Endodermal cell (in vitro differentiated cells): ENCODE measurements around the gene AKR1B1. TPM values are rescaled to one million over a fixed set of nuclear protein-coding genes. Genes with fewer than 3 reads are reported as not detected.

Experiments
- DNase-seq: peaks from one replicate; pipeline ENCODE4 v3.0.0-alpha.2; 2017
- H3K27ac ChIP-seq: 2 replicates; pipeline ENCODE4 v1.5.1; 2013; ENCODE audit warnings: mild to moderate bottlenecking, low read depth, low read length, moderate library complexity
- H3K27me3 ChIP-seq: 2 replicates; pipeline ENCODE4 v1.6.1; 2013; ENCODE audit warnings: mild to moderate bottlenecking, low read length, moderate library complexity; ENCODE audit not compliant: insufficient read depth, control insufficient read depth, poor library complexity, severe bottlenecking
- H3K36me3 ChIP-seq: 2 replicates; pipeline ENCODE4 v1.7.0; 2013; ENCODE audit warnings: mild to moderate bottlenecking, low read length, moderate library complexity; ENCODE audit not compliant: control insufficient read depth, insufficient read depth
- H3K4me1 ChIP-seq: one replicate; pipeline ENCODE4 v1.7.0; 2013; ENCODE audit warnings: low read length; ENCODE audit not compliant: control insufficient read depth, insufficient read depth
- H3K4me3 ChIP-seq: 2 replicates; pipeline ENCODE4 v1.5.1; 2013; ENCODE audit warnings: mild to moderate bottlenecking, low read length, moderate library complexity
- H3K9ac ChIP-seq: 2 replicates; pipeline ENCODE4 v1.6.1; 2013; ENCODE audit warnings: mild to moderate bottlenecking, low read length, moderate library complexity; ENCODE audit not compliant: poor library complexity, severe bottlenecking; ENCODE audit errors: extremely low read depth
- H3K9me3 ChIP-seq: 2 replicates; pipeline ENCODE4 v1.6.1; 2013; ENCODE audit warnings: mild to moderate bottlenecking, low read length, moderate library complexity; ENCODE audit not compliant: control insufficient read depth
- H3K27ac Mint-ChIP-seq: 2 replicates; pipeline ENCODE4 v1.8.0; 2020; ENCODE audit warnings: mixed read lengths
- H3K27me3 Mint-ChIP-seq: 2 replicates; pipeline ENCODE4 v1.8.0; 2021; ENCODE audit warnings: mild to moderate bottlenecking, mixed read lengths; ENCODE audit not compliant: insufficient read depth
- H3K36me3 Mint-ChIP-seq: 2 replicates; pipeline ENCODE4 v1.8.0; 2020; ENCODE audit warnings: low read depth, mixed read lengths
- H3K4me1 Mint-ChIP-seq: 2 replicates; pipeline ENCODE4 v1.8.0; 2020; ENCODE audit warnings: mixed read lengths
- H3K4me3 Mint-ChIP-seq: 2 replicates; pipeline ENCODE4 v1.8.0; 2020; ENCODE audit warnings: mild to moderate bottlenecking, moderate library complexity, mixed read lengths
- H3K9me3 Mint-ChIP-seq: 2 replicates; pipeline ENCODE4 v1.8.0; 2020; ENCODE audit warnings: mild to moderate bottlenecking, mixed read lengths
- WGBS, 2 experiments: methylation state at CpG; one replicate each; pipeline versions ENCODE4 v1.1.5 to v1.1.7; 2013; ENCODE audit warnings: missing lambda C conversion rate in 2 of 2, mixed read lengths in 1 of 2; ENCODE audit not compliant: insufficient coverage in 1 of 2, insufficient read length in 1 of 2; 5-methylcytosine and 5-hydroxymethylcytosine counted together
- total RNA-seq, 2 donors: library from RNA; stranded (reverse); fragmentation: NEBNext Ultra II Directional in 1 of 2; extraction: Animal tissue kit (Norgen Biotek cat#: 25700) in 1 of 2; gene quantifications; 2 replicates in 1 of 2; 3 replicates in 1 of 2; pipeline ENCODE4 v1.2.1, GENCODE V29; 2021
- TF ChIP-seq, protein P1 (sequence below): fragments of 200-600 bp; sonication (generic); conservative IDR thresholded peaks from 2 replicates; pipeline ENCODE4 v1.5.0; 2021; ENCODE audit warnings: antibody characterized with exemption, mild to moderate bottlenecking

The AKR1B1 gene
- total RNA-seq, 2 donors from 2014 or later = 152 to 216 TPM

DNA sequence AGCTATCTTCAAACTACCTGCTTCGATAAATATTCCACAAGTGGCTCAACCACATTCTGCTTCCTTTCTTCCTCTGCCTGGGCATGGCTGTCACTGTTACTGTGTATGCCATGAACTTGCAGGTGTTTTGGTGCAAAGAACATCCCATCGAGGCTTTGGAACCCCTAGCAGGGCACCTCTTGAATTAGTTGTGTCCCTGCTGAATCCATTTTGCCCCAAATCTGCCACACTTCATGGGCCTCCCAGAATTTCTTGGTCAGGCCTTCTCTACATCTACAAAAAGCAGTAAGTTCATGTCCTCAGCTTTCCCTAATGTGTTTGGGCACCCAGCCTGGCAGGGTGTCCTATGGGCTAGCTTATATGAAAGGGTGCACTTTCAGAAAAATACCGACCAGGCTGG, 53.6 kb downstream of the AKR1B1 start:
- Histone ChIP-seq H3K4me1 (no peaks in the 10 kb centered on the region), H3K4me3 (no peak overlapping the region), H3K27ac (no peak overlapping the region), H3K9me3 (no peaks in the 10 kb centered on the region), H3K27me3 (no peaks in the 10 kb centered on the region), H3K36me3 (no peaks in the 10 kb centered on the region), H3K9ac (no peak overlapping the region)
- peaks cover 4% of the 10 kb centered on the region for H3K4me1 Mint-ChIP-seq
- H3K27ac Mint-ChIP-seq = no peak overlapping the region
- DNase-seq = no peak
- no peaks in the 10 kb centered on the region for H3K9me3 Mint-ChIP-seq
- H3K27me3 Mint-ChIP-seq = no peaks in the 10 kb centered on the region
- H3K36me3 Mint-ChIP-seq = no peaks in the 10 kb centered on the region
- WGBS, 2 experiments = 77 to 83% methylated on average over 3 of the region's 3 CpGs
- H3K4me3 Mint-ChIP-seq = no peak overlapping the region
- TF ChIP-seq, protein P1, sequence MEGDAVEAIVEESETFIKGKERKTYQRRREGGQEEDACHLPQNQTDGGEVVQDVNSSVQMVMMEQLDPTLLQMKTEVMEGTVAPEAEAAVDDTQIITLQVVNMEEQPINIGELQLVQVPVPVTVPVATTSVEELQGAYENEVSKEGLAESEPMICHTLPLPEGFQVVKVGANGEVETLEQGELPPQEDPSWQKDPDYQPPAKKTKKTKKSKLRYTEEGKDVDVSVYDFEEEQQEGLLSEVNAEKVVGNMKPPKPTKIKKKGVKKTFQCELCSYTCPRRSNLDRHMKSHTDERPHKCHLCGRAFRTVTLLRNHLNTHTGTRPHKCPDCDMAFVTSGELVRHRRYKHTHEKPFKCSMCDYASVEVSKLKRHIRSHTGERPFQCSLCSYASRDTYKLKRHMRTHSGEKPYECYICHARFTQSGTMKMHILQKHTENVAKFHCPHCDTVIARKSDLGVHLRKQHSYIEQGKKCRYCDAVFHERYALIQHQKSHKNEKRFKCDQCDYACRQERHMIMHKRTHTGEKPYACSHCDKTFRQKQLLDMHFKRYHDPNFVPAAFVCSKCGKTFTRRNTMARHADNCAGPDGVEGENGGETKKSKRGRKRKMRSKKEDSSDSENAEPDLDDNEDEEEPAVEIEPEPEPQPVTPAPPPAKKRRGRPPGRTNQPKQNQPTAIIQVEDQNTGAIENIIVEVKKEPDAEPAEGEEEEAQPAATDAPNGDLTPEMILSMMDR = no peak

DNA sequence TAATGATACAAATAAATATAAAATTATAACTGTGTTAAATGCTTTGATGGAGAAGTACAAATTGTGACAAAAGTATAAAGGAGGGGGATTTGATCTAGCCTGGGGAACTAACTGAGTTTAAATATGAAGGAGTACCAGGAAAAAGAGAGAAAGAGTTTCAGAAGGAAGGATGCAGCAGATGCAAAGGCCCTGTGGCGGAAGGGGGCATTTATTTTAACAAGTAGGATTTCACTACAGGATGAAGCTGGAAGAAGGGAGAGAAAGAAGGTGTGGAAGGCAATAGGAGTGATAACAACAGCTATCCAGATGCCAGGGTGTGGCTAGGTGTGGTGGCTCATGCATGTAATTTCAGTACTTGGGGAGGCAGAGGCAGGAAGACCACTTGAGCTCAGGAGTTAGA, 55.8 kb downstream of the AKR1B1 start:
- no peaks in the 10 kb centered on the region for H3K9me3 Mint-ChIP-seq
- TF ChIP-seq, protein P1 = no peak
- Histone ChIP-seq H3K9me3 (no peaks in the 10 kb centered on the region), H3K27ac (no peak overlapping the region), H3K27me3 (no peaks in the 10 kb centered on the region), H3K4me3 (no peak overlapping the region), H3K9ac (no peak overlapping the region), H3K4me1 (no peaks in the 10 kb centered on the region), H3K36me3 (no peaks in the 10 kb centered on the region)
- peaks cover 5% of the 10 kb centered on the region for H3K27me3 Mint-ChIP-seq
- H3K4me1 Mint-ChIP-seq = peaks cover 4% of the 10 kb centered on the region
- no peak overlapping the region for H3K27ac Mint-ChIP-seq
- WGBS, 2 experiments = 96% methylated on average over 1 of the region's 1 CpG; no CpG with 5 or more reads in 1 of the 2 experiments
- no peak overlapping the region for H3K4me3 Mint-ChIP-seq
- H3K36me3 Mint-ChIP-seq = no peaks in the 10 kb centered on the region
- no peak for DNase-seq

DNA sequence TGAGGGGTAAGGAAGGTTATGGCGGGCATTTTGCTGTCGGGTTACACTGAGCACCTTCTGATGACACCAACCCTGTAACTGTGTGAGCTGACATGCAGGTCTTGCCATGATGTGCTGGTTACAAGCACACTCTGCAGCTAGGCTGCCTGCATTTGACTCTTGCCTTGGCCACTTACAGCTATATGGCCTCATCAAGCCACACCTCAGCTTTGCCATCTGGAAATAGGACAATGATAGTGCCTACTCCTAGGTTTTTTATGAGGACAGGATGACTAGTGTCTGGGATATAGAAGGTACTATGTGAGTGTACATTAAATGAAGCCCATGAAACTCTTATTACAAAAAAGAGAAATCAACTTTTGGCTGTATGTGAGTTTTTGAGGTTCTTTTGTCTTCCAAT, 58.0 kb downstream of the AKR1B1 start:
- H3K27ac Mint-ChIP-seq = no peak overlapping the region
- Histone ChIP-seq H3K4me1 (no peaks in the 10 kb centered on the region), H3K27me3 (no peaks in the 10 kb centered on the region), H3K36me3 (no peaks in the 10 kb centered on the region), H3K9me3 (no peaks in the 10 kb centered on the region), H3K9ac (no peak overlapping the region), H3K27ac (no peak overlapping the region), H3K4me3 (no peak overlapping the region)
- 87% methylated on average over 2 of the region's 2 CpGs; no CpG with 5 or more reads in 1 of the 2 experiments for WGBS, 2 experiments
- no peak for DNase-seq
- no peak overlapping the region for H3K4me3 Mint-ChIP-seq
- TF ChIP-seq, protein P1 = no peak
- no peaks in the 10 kb centered on the region for H3K9me3 Mint-ChIP-seq
- H3K36me3 Mint-ChIP-seq = no peaks in the 10 kb centered on the region
- H3K4me1 Mint-ChIP-seq = no peaks in the 10 kb centered on the region
- H3K27me3 Mint-ChIP-seq = peaks cover 9% of the 10 kb centered on the region
